ENCODE results near the gene IKBKE.

GRCh38 chr1:206464456-206464964 lies 5.8 kb upstream of the IKBKE start:
- TF ChIP-seq EZH2 (IDR thresholded peaks at IDR 0.05; ENCODE audit: borderline replicate concordance, insufficient read depth, low read length, poor library complexity, severe bottlenecking), result no peak
- TF ChIP-seq POLR2AphosphoS5 (IDR thresholded peaks at IDR 0.05), result no peak
- no peak for TF ChIP-seq CTCF (IDR thresholded peaks at IDR 0.05; ENCODE audit: poor library complexity, severe bottlenecking)
- no peak for TF ChIP-seq EP300 (conservative IDR thresholded peaks at IDR 0.05; ENCODE audit: poor library complexity, severe bottlenecking)
- TF ChIP-seq TAF1 (IDR thresholded peaks at IDR 0.05; ENCODE audit: low read depth), result no peak
